Smooth muscle cell (in vitro differentiated cells): Measurements from ENCODE around the gene CASP14. TPM values are rescaled to one million over a fixed set of nuclear protein-coding genes. Genes with fewer than 3 reads are reported as not detected.
A peak's percentile ranks its signal among the peaks of the same experiment; 100 is the strongest.
"Not testable (repeated sequence)": the region's sequence is repeated elsewhere in the genome, so short reads cannot be mapped to it uniquely, and the experiment has no call there.

Source experiments
- DNase-seq: peaks from one replicate; lab custom pipeline; 2025; ENCODE audit not compliant: unreplicated experiment; lab: John Stamatoyannopoulos, UW
- H2AFZ ChIP-seq: fragments of 200-600 bp; sonication (generic); 2 replicates; pipeline ENCODE4 v1.6.0; 2016; ENCODE audit warnings: antibody characterized with exemption, low read depth, mild to moderate bottlenecking
- H3F3A ChIP-seq: fragments of 200-600 bp; sonication (generic); 2 replicates; pipeline ENCODE4 v1.6.0; 2017; ENCODE audit warnings: antibody characterized with exemption, low read depth
- H3K27ac ChIP-seq: fragments of 200-600 bp; sonication (generic); 2 replicates; pipeline ENCODE4 v1.5.1; 2016; ENCODE audit warnings: low read depth, mild to moderate bottlenecking
- H3K27me3 ChIP-seq: fragments of 200-600 bp; sonication (generic); 2 replicates; pipeline ENCODE4 v1.6.1; 2016; ENCODE audit warnings: low read depth, mild to moderate bottlenecking
- H3K36me3 ChIP-seq: fragments of 200-600 bp; sonication (generic); 2 replicates; pipeline ENCODE4 v1.5.1; 2016; ENCODE audit warnings: low read depth
- H3K4me1 ChIP-seq: fragments of 200-600 bp; sonication (generic); 2 replicates; pipeline ENCODE4 v1.5.1; 2016; ENCODE audit warnings: low read depth
- H3K4me2 ChIP-seq: fragments of 200-600 bp; sonication (generic); 2 replicates; pipeline ENCODE4 v1.6.0; 2016; ENCODE audit warnings: mild to moderate bottlenecking
- H3K4me3 ChIP-seq: fragments of 200-600 bp; sonication (generic); 2 replicates; pipeline ENCODE4 v1.5.1; 2016; ENCODE audit warnings: mild to moderate bottlenecking
- H3K79me2 ChIP-seq: fragments of 200-600 bp; sonication (generic); 2 replicates; pipeline ENCODE4 v1.6.0; 2016; ENCODE audit warnings: low read depth, mild to moderate bottlenecking
- H3K9ac ChIP-seq: fragments of 200-600 bp; sonication (generic); 2 replicates; pipeline ENCODE4 v1.6.0; 2016; ENCODE audit warnings: low read depth
- H3K9me3 ChIP-seq: fragments of 200-600 bp; sonication (generic); replicated peaks from 2 replicates; pipeline ENCODE4 v1.5.1; 2016; ENCODE audit warnings: low read depth
- H4K20me1 ChIP-seq: fragments of 200-600 bp; sonication (generic); 2 replicates; pipeline ENCODE4 v1.6.0; 2016; ENCODE audit warnings: low read depth
- CTCF ChIP-seq: fragments of 200-600 bp; sonication (generic); IDR thresholded peaks from 2 replicates; pipeline ENCODE4 v1.5.1; 2017; ENCODE audit warnings: borderline replicate concordance, mild to moderate bottlenecking, antibody characterized with exemption; ENCODE audit not compliant: insufficient read depth, poor library complexity, severe bottlenecking
- WGBS: methylation state at CpG from one replicate; pipeline ENCODE4 v1.1.7; 2016; ENCODE audit warnings: low lambda C conversion rate; 5-methylcytosine and 5-hydroxymethylcytosine counted together
- polyA plus RNA-seq: library from polyadenylated mRNA; unstranded; fragments of >200 nt; fragmentation: Nextera tagmentation; extraction: Ambion mirVana; gene quantifications from 2 replicates; pipeline ENCODE4 v1.2.1, GENCODE V29; 2016
- total RNA-seq: library from RNA; depleted of rRNA; stranded (reverse); fragments of >200 nt; gene quantifications from 2 replicates; pipeline ENCODE4 v1.2.3, GENCODE V29; 2014

Gene CASP14
- total and polyA plus RNA-seq, 2 experiments from 2014 or later: not detected

DNA sequence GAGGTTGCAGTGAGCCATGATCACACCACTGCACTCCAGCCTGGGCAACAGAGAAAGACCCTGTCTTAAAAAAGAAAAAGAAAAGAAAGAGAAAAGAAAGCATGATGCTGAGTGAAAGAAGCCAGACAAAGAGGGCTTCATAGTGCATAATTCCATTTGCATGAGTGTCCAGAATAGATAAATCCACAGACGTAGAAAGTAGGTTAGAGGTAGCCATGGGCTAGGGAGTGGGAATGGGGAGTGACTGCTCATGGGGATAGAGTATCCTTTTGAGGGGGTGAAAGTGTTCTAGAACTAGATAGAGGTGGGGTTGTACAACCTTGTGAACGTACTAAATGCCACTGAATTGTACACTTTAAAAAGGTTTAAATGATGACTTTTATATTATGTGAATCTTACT lies 25.1 kb downstream of the CASP14 start:
- 54% methylated on average over 2 of the region's 2 CpGs for WGBS
- H2AFZ ChIP-seq: no peak overlapping the region

GRCh38 chr19:15075806-15076205 lies 26.5 kb downstream of the CASP14 start:
- WGBS: 75% methylated on average over 4 of the region's 4 CpGs
- no peaks in the 10 kb centered on the region for H3K9me3 ChIP-seq
- no peak overlapping the region for H3K4me2 ChIP-seq
- no peaks in the 10 kb centered on the region for H3F3A ChIP-seq
- no peak for DNase-seq
- no peaks in the 10 kb centered on the region for H3K79me2 ChIP-seq
- no peak overlapping the region for H3K9ac ChIP-seq
- H2AFZ ChIP-seq: no peak overlapping the region
- no peaks in the 10 kb centered on the region for H3K4me1 ChIP-seq
- H3K27ac ChIP-seq: no peak overlapping the region
- H3K27me3 ChIP-seq: no peaks in the 10 kb centered on the region
- no peaks in the 10 kb centered on the region for H3K36me3 ChIP-seq
- H3K4me3 ChIP-seq: no peak overlapping the region
- no peaks in the 10 kb centered on the region for H4K20me1 ChIP-seq
- no peak for TF ChIP-seq CTCF

More for the DNA sequence above, 25.1 kb downstream of the CASP14 start:
- no peak overlapping the region for H3K9ac ChIP-seq
- peak overlapping the region; percentile 85 for H3K27ac ChIP-seq
- no peak overlapping the region for H3K4me3 ChIP-seq
- H3K4me1 ChIP-seq: no peaks in the 10 kb centered on the region
- H3K27me3 ChIP-seq: no peaks in the 10 kb centered on the region
- no peaks in the 10 kb centered on the region for H3K79me2 ChIP-seq
- H3K4me2 ChIP-seq: no peak overlapping the region
- H3K9me3 ChIP-seq: no peaks in the 10 kb centered on the region
- no peak for DNase-seq
- no peaks in the 10 kb centered on the region for H4K20me1 ChIP-seq
- TF ChIP-seq CTCF: no peak
- no peaks in the 10 kb centered on the region for H3F3A ChIP-seq
- H3K36me3 ChIP-seq: no peaks in the 10 kb centered on the region

GRCh38 chr19:15080002-15080401 lies 30.7 kb downstream of the CASP14 start:
- H3K9ac ChIP-seq, H3F3A ChIP-seq, H3K79me2 ChIP-seq, DNase-seq, H3K4me1 ChIP-seq, H3K9me3 ChIP-seq, H3K4me3 ChIP-seq, H2AFZ ChIP-seq, H4K20me1 ChIP-seq, H3K27me3 ChIP-seq, H3K27ac ChIP-seq, H3K36me3 ChIP-seq, H3K4me2 ChIP-seq: not testable (repeated sequence)
- 72% methylated on average over 4 of the region's 4 CpGs for WGBS

DNA sequence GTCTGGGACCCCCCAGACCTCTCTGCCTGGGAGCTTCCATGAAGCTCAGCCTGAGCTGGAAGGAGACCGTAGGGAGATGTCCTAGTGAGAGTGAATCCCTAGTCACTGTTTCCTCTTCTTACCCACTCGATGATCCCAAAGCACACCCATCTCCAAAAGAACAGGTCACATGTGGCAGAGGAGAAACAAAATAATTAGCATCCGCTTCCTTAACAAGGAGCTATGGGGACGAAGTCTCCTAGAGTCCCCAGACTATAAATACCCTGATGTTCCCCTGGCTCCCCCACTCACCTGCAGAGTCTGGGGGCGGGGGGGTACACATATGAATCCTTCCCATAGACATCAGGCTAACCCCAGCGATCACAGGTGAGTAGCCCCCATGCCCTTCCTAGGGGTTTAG lies 32.6 kb downstream of the CASP14 start, which contains the start of gene OR1I1:
OR1I1 (plus strand) TSS at position 301 of the 400 bp plus-strand sequence. CDS start 4,855 bp downstream, outside the sequence.
- 71% methylated on average over 6 of the region's 6 CpGs for WGBS
- Histone ChIP-seq H3K4me3 (no peak within 1 kb of the TSS), H3K9ac (no peak within 1 kb of the TSS), H3K36me3 (no peaks in the 10 kb centered on the region), H4K20me1 (no peaks in the 10 kb centered on the region), H3K9me3 (no peaks in the 10 kb centered on the region), H3K4me1 (no peaks in the 10 kb centered on the region), H3K79me2 (no peaks in the 10 kb centered on the region), H3K27me3 (peaks cover 4% of the 10 kb centered on the region), H3K27ac (no peak within 1 kb of the TSS), H3F3A (no peaks in the 10 kb centered on the region), H2AFZ (no peak within 1 kb of the TSS), H3K4me2 (no peak within 1 kb of the TSS)
- no peak for TF ChIP-seq CTCF
- DNase-seq: no peak
